ENCODE measurements around the gene MACROD2. TPM values are rescaled to one million over a fixed set of nuclear protein-coding genes. Genes with fewer than 3 reads are reported as not detected.

MACROD2 gene
- total RNA-seq, 4 donors from 2014 or later = 2.9 to 11.3 (median 8.0) TPM

- TF ChIP-seq, protein P1, sequence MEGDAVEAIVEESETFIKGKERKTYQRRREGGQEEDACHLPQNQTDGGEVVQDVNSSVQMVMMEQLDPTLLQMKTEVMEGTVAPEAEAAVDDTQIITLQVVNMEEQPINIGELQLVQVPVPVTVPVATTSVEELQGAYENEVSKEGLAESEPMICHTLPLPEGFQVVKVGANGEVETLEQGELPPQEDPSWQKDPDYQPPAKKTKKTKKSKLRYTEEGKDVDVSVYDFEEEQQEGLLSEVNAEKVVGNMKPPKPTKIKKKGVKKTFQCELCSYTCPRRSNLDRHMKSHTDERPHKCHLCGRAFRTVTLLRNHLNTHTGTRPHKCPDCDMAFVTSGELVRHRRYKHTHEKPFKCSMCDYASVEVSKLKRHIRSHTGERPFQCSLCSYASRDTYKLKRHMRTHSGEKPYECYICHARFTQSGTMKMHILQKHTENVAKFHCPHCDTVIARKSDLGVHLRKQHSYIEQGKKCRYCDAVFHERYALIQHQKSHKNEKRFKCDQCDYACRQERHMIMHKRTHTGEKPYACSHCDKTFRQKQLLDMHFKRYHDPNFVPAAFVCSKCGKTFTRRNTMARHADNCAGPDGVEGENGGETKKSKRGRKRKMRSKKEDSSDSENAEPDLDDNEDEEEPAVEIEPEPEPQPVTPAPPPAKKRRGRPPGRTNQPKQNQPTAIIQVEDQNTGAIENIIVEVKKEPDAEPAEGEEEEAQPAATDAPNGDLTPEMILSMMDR (IDR thresholded peaks at IDR 0.05; ENCODE audit: low read depth) = no peak
These were observed 883.8 kb downstream of the MACROD2 start for GRCh38 chr20:14879020-14879697.

DNA sequence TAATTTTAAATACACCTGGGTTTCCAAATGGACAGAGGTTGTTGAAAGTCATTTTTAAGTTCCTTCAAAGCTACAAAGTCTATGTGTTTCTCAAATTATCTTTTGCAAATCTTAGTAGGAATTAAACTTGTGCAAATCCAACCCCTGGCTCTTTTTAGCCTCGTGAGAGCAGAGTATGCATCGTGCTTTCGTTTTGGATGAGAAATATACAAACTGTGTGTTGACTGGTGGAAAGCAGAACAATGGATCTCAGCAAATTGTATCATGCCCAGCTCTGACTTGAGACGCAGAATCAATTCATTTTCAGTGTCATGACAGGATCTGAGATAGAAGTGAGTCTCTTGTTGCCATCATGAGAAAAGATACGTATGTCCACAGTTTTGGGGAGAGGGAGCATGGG, 884.5 kb downstream of the MACROD2 start:
- TF ChIP-seq, protein P1 (IDR thresholded peaks at IDR 0.05; ENCODE audit: low read depth) = no peak

- TF ChIP-seq, protein P1 (IDR thresholded peaks at IDR 0.05; ENCODE audit: low read depth) = no peak
These were observed 886.2 kb downstream of the MACROD2 start for GRCh38 chr20:14881518-14881917.

DNA sequence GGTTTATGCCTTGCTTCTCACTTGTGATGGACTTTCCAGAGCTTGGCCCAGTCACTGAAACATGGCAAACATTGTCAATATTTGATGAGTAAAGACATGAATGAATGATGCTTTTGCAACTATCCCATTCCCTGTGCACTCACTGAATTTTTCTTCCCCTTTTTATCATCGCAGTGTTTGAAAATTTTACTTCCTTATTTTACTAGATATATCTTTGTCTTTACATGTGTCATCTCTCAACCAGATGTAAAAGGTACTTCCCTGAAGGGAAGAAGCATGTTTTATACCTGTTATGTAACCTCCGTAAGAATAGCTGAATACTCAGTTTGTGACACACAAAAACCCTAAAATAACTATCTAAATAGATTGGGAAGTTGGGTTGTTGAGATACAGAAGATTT, 886.8 kb downstream of the MACROD2 start:
- TF ChIP-seq, protein P1 (IDR thresholded peaks at IDR 0.05; ENCODE audit: low read depth) = no peak

DNA sequence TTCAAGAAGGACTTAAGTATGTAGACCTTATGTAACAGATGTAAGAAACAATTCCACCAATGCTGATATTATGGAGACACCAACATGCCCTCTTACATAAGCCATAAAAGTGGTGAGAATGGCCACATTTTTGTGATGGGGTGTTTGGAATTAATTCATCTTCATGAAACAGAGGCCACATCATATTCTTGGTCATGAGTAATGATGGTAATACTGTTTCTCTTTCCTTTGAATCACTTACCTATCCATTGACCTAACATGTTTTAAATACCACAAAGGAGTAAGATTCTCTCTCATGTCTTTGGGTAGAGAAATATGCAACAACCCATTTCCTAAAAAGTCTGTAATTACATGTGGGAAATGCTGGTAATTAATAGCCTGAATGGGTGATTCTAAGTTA, 887.5 kb downstream of the MACROD2 start:
- TF ChIP-seq, protein P1 (IDR thresholded peaks at IDR 0.05; ENCODE audit: low read depth) = no peak

- TF ChIP-seq, protein P1 (IDR thresholded peaks at IDR 0.05; ENCODE audit: low read depth) = no peak
These were observed 888.0 kb downstream of the MACROD2 start for GRCh38 chr20:14883324-14883723.

DNA sequence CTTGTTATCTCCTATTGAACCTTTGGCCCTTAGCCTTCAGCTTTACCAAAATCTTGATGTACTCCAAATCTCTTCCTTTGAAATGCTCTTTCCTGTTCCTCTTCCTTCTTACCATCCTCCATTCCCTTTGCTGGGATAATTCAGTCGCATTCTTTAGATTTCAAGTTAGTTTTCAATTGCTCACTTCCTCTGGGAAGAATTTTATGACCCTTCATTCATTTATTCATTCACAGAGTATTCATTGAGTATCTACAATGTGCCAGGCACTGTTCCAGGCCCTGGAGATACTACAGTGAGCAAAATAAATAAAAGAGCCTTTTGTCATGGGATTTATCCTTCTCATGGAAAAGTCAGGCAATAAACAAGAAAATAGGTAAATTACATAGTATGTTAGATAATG, 890.3 kb downstream of the MACROD2 start:
- TF ChIP-seq, protein P1 (IDR thresholded peaks at IDR 0.05; ENCODE audit: low read depth) = no peak

Data from subcutaneous adipose tissue (tissue), 4 donors.